SK-N-SH (cell line): ENCODE data around the gene DLG2.

Source experiments
- CTCF ChIP-seq: fragments of 200-600 bp; sonication (generic); IDR thresholded peaks from 2 replicates; pipeline ENCODE4 v1.6.1; 2017; ENCODE audit warnings: antibody characterized with exemption, mild to moderate bottlenecking, moderate library complexity
- TCF12 ChIP-seq: IDR thresholded peaks from 2 replicates; pipeline ENCODE4 v1.4.0; 2012
- TF ChIP-seq, protein P1 (sequence below): IDR thresholded peaks from 2 replicates; pipeline ENCODE4 v1.6.1; 2012; ENCODE audit warnings: mild to moderate bottlenecking, low read depth, low read length, moderate library complexity

- TF ChIP-seq, protein P1, sequence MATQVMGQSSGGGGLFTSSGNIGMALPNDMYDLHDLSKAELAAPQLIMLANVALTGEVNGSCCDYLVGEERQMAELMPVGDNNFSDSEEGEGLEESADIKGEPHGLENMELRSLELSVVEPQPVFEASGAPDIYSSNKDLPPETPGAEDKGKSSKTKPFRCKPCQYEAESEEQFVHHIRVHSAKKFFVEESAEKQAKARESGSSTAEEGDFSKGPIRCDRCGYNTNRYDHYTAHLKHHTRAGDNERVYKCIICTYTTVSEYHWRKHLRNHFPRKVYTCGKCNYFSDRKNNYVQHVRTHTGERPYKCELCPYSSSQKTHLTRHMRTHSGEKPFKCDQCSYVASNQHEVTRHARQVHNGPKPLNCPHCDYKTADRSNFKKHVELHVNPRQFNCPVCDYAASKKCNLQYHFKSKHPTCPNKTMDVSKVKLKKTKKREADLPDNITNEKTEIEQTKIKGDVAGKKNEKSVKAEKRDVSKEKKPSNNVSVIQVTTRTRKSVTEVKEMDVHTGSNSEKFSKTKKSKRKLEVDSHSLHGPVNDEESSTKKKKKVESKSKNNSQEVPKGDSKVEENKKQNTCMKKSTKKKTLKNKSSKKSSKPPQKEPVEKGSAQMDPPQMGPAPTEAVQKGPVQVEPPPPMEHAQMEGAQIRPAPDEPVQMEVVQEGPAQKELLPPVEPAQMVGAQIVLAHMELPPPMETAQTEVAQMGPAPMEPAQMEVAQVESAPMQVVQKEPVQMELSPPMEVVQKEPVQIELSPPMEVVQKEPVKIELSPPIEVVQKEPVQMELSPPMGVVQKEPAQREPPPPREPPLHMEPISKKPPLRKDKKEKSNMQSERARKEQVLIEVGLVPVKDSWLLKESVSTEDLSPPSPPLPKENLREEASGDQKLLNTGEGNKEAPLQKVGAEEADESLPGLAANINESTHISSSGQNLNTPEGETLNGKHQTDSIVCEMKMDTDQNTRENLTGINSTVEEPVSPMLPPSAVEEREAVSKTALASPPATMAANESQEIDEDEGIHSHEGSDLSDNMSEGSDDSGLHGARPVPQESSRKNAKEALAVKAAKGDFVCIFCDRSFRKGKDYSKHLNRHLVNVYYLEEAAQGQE = no peak
- TF ChIP-seq TCF12 = no peak
- no peak for TF ChIP-seq CTCF
These were observed 2170.6 kb downstream of the DLG2 start for GRCh38 chr11:83456566-83456965.
